ENCODE data around the gene CELF6. TPM values are rescaled to one million over a fixed set of nuclear protein-coding genes. Genes with fewer than 3 reads are reported as not detected.

CELF6 gene
- polyA plus RNA-seq, 3 donors = 2.9 TPM; not detected in 2

- H3K9ac ChIP-seq (ENCODE audit: insufficient read depth, low read length, poor library complexity, severe bottlenecking) = no peak overlapping the region
- H3K4me1 ChIP-seq (ENCODE audit: control insufficient read depth in 1 of 2, insufficient read depth in 2 of 2, low read length in 2 of 2) = peaks cover 18 to 20% of the 10 kb centered on the region in 2 donors
- no peaks in the 10 kb centered on the region for H3K27me3 ChIP-seq (ENCODE audit: control insufficient read depth in 2 of 2, insufficient read depth in 2 of 2, low read length in 2 of 2)
- no peak overlapping the region for H3K27ac ChIP-seq (ENCODE audit: low read depth in 1 of 2, low read length in 2 of 2)
- intact Hi-C loops (cut with micrococcal nuclease) = no loop called here
- Mint-ChIP-seq H3K27me3 (ENCODE audit: low read depth in 3 of 3) (peaks cover 0 to 3% (median 0%) of the 10 kb centered on the region in 3 donors), H3K36me3 (peaks cover 45 to 78% of the 10 kb centered on the region in 2 donors), H3K27ac (peak overlapping the region in 1 of 7 donors; percentile 50), H3K9me3 (no peaks in the 10 kb centered on the region), H3K4me1 (peaks cover 27% of the 10 kb centered on the region), H3K4me3 (no peak overlapping the region)
- no peak overlapping the region for H3K4me3 ChIP-seq (replicated peaks in 1 of 3; ENCODE audit: low read depth in 2 of 3, low read length in 3 of 3)
- peak in 2 of 3 donors; percentile 25 to 30 for DNase-seq
- H3K36me3 ChIP-seq (replicated peaks in 1 of 2; ENCODE audit: control insufficient read depth in 1 of 2, insufficient read depth in 2 of 2, low read length in 2 of 2) = peaks cover 50 to 62% of the 10 kb centered on the region in 2 donors
- H3K79me2 ChIP-seq (ENCODE audit: insufficient read depth, low read length) = no peaks in the 10 kb centered on the region
- H4K20me1 ChIP-seq (ENCODE audit: insufficient read depth, low read length) = no peaks in the 10 kb centered on the region
- H3K9me3 ChIP-seq (replicated peaks in 1 of 2; ENCODE audit: control insufficient read depth in 1 of 2, insufficient read depth in 1 of 2, low read length in 2 of 2) = no peaks in the 10 kb centered on the region
- TF ChIP-seq CTCF (IDR thresholded peaks at IDR 0.05) = peak; percentile 50
- H2AFZ ChIP-seq (ENCODE audit: insufficient read depth, low read depth, low read length, poor library complexity, severe bottlenecking) = no peak overlapping the region
- 56% methylated on average over 3 of the region's 11 CpGs for WGBS (ENCODE audit: insufficient coverage)
- no peak overlapping the region for H3K4me2 ChIP-seq (replicated peaks; ENCODE audit: extremely low read depth, low read length, poor library complexity, severe bottlenecking)
These were observed 22.4 kb upstream of the CELF6 start for GRCh38 chr15:72342385-72342784.

GRCh38 chr15:72341361-72341760 is 21.4 kb upstream of the CELF6 start:
- Histone ChIP-seq H3K27me3 (ENCODE audit: control insufficient read depth in 2 of 2, insufficient read depth in 2 of 2, low read length in 2 of 2) (no peaks in the 10 kb centered on the region), H3K79me2 (ENCODE audit: insufficient read depth, low read length) (no peaks in the 10 kb centered on the region), H2AFZ (ENCODE audit: insufficient read depth, low read depth, low read length, poor library complexity, severe bottlenecking) (no peak overlapping the region), H3K9me3 (replicated peaks in 1 of 2; ENCODE audit: control insufficient read depth in 1 of 2, insufficient read depth in 1 of 2, low read length in 2 of 2) (no peaks in the 10 kb centered on the region), H3K27ac (ENCODE audit: low read depth in 1 of 2, low read length in 2 of 2) (no peak overlapping the region), H3K4me3 (replicated peaks in 1 of 3; ENCODE audit: low read depth in 2 of 3, low read length in 3 of 3) (no peak overlapping the region), H4K20me1 (ENCODE audit: insufficient read depth, low read length) (no peaks in the 10 kb centered on the region), H3K4me2 (replicated peaks; ENCODE audit: extremely low read depth, low read length, poor library complexity, severe bottlenecking) (no peak overlapping the region), H3K36me3 (replicated peaks in 1 of 2; ENCODE audit: control insufficient read depth in 1 of 2, insufficient read depth in 2 of 2, low read length in 2 of 2) (peaks cover 40 to 55% of the 10 kb centered on the region in 2 donors), H3K9ac (ENCODE audit: insufficient read depth, low read length, poor library complexity, severe bottlenecking) (no peak overlapping the region), H3K4me1 (ENCODE audit: control insufficient read depth in 1 of 2, insufficient read depth in 2 of 2, low read length in 2 of 2) (peaks cover 18 to 20% of the 10 kb centered on the region in 2 donors)
- Mint-ChIP-seq H3K4me3 (no peak overlapping the region), H3K36me3 (peaks cover 38 to 72% of the 10 kb centered on the region in 2 donors), H3K4me1 (peaks cover 27% of the 10 kb centered on the region), H3K27me3 (ENCODE audit: low read depth in 3 of 3) (peaks cover 0 to 3% (median 0%) of the 10 kb centered on the region in 3 donors), H3K9me3 (no peaks in the 10 kb centered on the region), H3K27ac (peak overlapping the region in 5 of 7 donors; percentile 21 to 65 (median 58))
- intact Hi-C loops (cut with micrococcal nuclease) = no loop called here
- 100% methylated on average over 4 of the region's 6 CpGs for WGBS (ENCODE audit: insufficient coverage)
- TF ChIP-seq CTCF (IDR thresholded peaks at IDR 0.05) = no peak
- DNase-seq = no peak
